Choroid plexus epithelial cell (primary cell): ENCODE measurements around the gene NOL9.

Experiments used
- DNase-seq: peaks from one replicate; pipeline ENCODE4 v3.0.0-alpha.2; 2010; ENCODE audit warnings: low read depth
- H3K4me3 ChIP-seq: 2 replicates; pipeline ENCODE4 v1.5.1; 2011; ENCODE audit warnings: low read depth, mild to moderate bottlenecking, control low read depth, low read length, moderate library complexity
- CTCF ChIP-seq: conservative IDR thresholded peaks from 2 replicates; pipeline ENCODE4 v1.5.1; 2011; ENCODE audit warnings: low read depth, mild to moderate bottlenecking, control low read depth, inconsistent platforms, low read length, moderate library complexity

The NOL9 gene

GRCh38 chr1:6472391-6472790 lies 81.9 kb downstream of the NOL9 start:
- peak; percentile 40 for TF ChIP-seq CTCF
- no peak overlapping the region for H3K4me3 ChIP-seq
- no peak for DNase-seq

GRCh38 chr1:6471970-6472368 lies 82.3 kb downstream of the NOL9 start:
- no peak for DNase-seq
- TF ChIP-seq CTCF, result no peak
- H3K4me3 ChIP-seq, result no peak overlapping the region
